Measurements from ENCODE around the gene DAPK1.

The DAPK1 gene

DNA sequence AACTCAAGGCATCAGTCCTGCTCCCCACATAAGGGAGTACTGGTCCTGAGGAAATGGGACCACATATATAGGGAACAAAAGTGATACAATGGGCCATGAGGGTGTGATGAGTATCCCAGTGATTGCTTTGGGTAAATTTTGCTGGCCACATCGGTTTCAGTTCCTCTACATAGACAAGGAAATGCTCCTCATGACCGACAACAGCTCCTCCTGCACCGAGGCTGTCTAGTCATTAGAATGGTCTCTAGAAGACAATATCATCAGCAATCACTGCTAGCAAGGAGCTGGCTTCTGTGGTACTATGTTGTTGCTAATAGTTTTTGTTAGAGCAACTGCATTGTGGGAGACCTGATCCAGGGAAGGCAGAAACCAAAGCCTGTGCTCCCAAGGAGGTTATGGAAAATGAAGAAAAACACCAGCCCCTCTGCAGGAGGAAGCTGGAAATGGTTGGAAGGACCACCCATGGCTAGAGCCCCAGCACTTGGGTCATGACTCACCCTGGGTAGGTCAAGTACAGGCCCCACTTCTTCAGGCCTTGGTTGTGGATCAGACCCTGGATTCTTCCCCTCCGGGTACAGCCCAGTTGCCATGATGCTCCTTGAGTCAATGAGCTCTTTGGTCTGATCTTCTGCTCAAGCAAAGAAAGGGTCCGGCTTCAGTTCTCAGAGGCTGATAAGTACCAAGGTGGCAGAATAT lies 224.9 kb downstream of the DAPK1 start:
- no peak overlapping the region for H2BK12ac ChIP-seq (ENCODE audit: low read length in 2 of 2)
- 94% methylated on average over 3 of the region's 5 CpGs for WGBS

DNA sequence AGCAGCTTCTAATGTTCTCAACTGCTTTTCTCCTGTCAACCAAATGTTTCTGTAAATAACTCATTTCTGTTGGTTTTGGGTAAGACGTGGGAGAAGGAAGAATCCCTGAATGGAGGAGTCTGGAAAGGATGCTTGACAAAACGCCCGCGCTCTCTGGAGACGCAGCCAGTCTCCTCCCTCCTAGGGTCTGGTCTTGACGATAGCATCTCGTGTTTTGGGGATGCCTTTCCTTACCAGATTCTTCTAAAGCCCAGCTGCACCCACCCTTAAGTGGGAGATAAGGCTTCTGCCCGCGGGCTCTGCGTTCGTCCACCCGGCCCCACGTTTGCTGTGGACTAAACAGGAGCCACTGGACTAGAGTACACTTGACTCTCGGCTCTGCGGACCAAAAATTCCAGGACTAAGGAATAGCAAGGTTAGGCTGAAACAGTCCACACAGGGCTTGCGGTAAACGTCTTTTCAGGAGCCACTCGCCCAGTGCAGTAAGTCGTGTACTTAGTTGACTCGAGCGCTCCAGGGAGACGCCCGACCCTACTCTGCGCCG lies 227.8 kb downstream of the DAPK1 start:
- peak overlapping the region; percentile 93 for H2AFZ ChIP-seq (ENCODE audit: low read depth, low read length)
- H3K18ac ChIP-seq (ENCODE audit: low read depth in 1 of 2, low read length in 2 of 2): peak overlapping the region; percentile 71 to 73
- H3K4me2 ChIP-seq (ENCODE audit: low read length, poor library complexity, severe bottlenecking): peak overlapping the region; percentile 80
- no peak overlapping the region for H2BK120ac ChIP-seq (ENCODE audit: low read depth, low read length)
- no peak overlapping the region for H2AK5ac ChIP-seq (ENCODE audit: low read length, severe bottlenecking)
- 2% methylated on average over 25 of the region's 25 CpGs for WGBS
- no peaks in the 10 kb centered on the region for H3K27me3 ChIP-seq (ENCODE audit: control insufficient read depth in 1 of 2, insufficient read depth in 1 of 2, low read length in 2 of 2)
- peaks cover 21% of the 10 kb centered on the region for H3K79me1 ChIP-seq (replicated peaks; ENCODE audit: low read length, poor library complexity, severe bottlenecking)
- peaks cover 13% of the 10 kb centered on the region for H3K4me1 ChIP-seq (ENCODE audit: control insufficient read depth, insufficient read depth, low read depth, low read length)
- peak overlapping the region; percentile 5 for H2BK15ac ChIP-seq (ENCODE audit: low read depth, poor library complexity, severe bottlenecking)
- peak overlapping the region; percentile 98 for H4K8ac ChIP-seq (ENCODE audit: low read length)
- H3K9ac ChIP-seq (ENCODE audit: low read length): peak overlapping the region; percentile 98
- peaks cover 10 to 35% of the 10 kb centered on the region in 2 experiments for H3K36me3 ChIP-seq (ENCODE audit: control insufficient read depth in 1 of 2, insufficient read depth in 2 of 2, low read depth in 1 of 2, low read length in 2 of 2)
- no peak overlapping the region for H2BK5ac ChIP-seq (ENCODE audit: low read depth, low read length, poor library complexity, severe bottlenecking)
- H3K14ac ChIP-seq (ENCODE audit: low read length in 2 of 2): peak overlapping the region in 1 of 2 experiments; percentile 35
- peak overlapping the region; percentile 42 to 76 for H2BK12ac ChIP-seq (ENCODE audit: low read length in 2 of 2)
- peak overlapping the region; percentile 64 for H4K91ac ChIP-seq (ENCODE audit: low read length)
- H3K9me3 ChIP-seq (ENCODE audit: control insufficient read depth, low read length): no peaks in the 10 kb centered on the region
- no peak for DNase-seq
- peak overlapping the region; percentile 13 to 60 for H3K4ac ChIP-seq (ENCODE audit: low read depth in 1 of 2, low read length in 2 of 2)
- H3K27ac ChIP-seq (ENCODE audit: low read length, poor library complexity, severe bottlenecking): peak overlapping the region; percentile 56
- peak overlapping the region; percentile 85 to 93 for H3K4me3 ChIP-seq (ENCODE audit: insufficient read depth in 1 of 2, low read depth in 1 of 2, low read length in 2 of 2)
- H3K23ac ChIP-seq (ENCODE audit: low read length in 2 of 2): no peak overlapping the region

More for the DNA sequence above, 224.9 kb downstream of the DAPK1 start:
- no peak overlapping the region for H2BK120ac ChIP-seq (ENCODE audit: low read depth, low read length)
- no peak overlapping the region for H2AK5ac ChIP-seq (ENCODE audit: low read length, severe bottlenecking)
- no peak overlapping the region for H3K4me3 ChIP-seq (ENCODE audit: insufficient read depth in 1 of 2, low read depth in 1 of 2, low read length in 2 of 2)
- no peak overlapping the region for H3K4ac ChIP-seq (ENCODE audit: low read depth in 1 of 2, low read length in 2 of 2)
- no peak for DNase-seq
- peaks cover 4% of the 10 kb centered on the region for H3K79me1 ChIP-seq (replicated peaks; ENCODE audit: low read length, poor library complexity, severe bottlenecking)
- H3K4me2 ChIP-seq (ENCODE audit: low read length, poor library complexity, severe bottlenecking): no peak overlapping the region
- peaks cover 12% of the 10 kb centered on the region for H3K4me1 ChIP-seq (ENCODE audit: control insufficient read depth, insufficient read depth, low read depth, low read length)
- H3K9ac ChIP-seq (ENCODE audit: low read length): no peak overlapping the region
- H3K27ac ChIP-seq (ENCODE audit: low read length, poor library complexity, severe bottlenecking): no peak overlapping the region
- H3K14ac ChIP-seq (ENCODE audit: low read length in 2 of 2): no peak overlapping the region
- peak overlapping the region; percentile 16 for H2BK15ac ChIP-seq (ENCODE audit: low read depth, poor library complexity, severe bottlenecking)
- no peak overlapping the region for H2BK5ac ChIP-seq (ENCODE audit: low read depth, low read length, poor library complexity, severe bottlenecking)
- H3K18ac ChIP-seq (ENCODE audit: low read depth in 1 of 2, low read length in 2 of 2): no peak overlapping the region
- no peak overlapping the region for H4K91ac ChIP-seq (ENCODE audit: low read length)
- no peak overlapping the region for H4K8ac ChIP-seq (ENCODE audit: low read length)
- H3K36me3 ChIP-seq (ENCODE audit: control insufficient read depth in 1 of 2, insufficient read depth in 2 of 2, low read depth in 1 of 2, low read length in 2 of 2): peaks cover 5 to 7% of the 10 kb centered on the region in 2 experiments
- no peaks in the 10 kb centered on the region for H3K27me3 ChIP-seq (ENCODE audit: control insufficient read depth in 1 of 2, insufficient read depth in 1 of 2, low read length in 2 of 2)
- H3K9me3 ChIP-seq (ENCODE audit: control insufficient read depth, low read length): no peaks in the 10 kb centered on the region
- no peak overlapping the region for H2AFZ ChIP-seq (ENCODE audit: low read depth, low read length)
- H3K23ac ChIP-seq (ENCODE audit: low read length in 2 of 2): no peak overlapping the region

DNA sequence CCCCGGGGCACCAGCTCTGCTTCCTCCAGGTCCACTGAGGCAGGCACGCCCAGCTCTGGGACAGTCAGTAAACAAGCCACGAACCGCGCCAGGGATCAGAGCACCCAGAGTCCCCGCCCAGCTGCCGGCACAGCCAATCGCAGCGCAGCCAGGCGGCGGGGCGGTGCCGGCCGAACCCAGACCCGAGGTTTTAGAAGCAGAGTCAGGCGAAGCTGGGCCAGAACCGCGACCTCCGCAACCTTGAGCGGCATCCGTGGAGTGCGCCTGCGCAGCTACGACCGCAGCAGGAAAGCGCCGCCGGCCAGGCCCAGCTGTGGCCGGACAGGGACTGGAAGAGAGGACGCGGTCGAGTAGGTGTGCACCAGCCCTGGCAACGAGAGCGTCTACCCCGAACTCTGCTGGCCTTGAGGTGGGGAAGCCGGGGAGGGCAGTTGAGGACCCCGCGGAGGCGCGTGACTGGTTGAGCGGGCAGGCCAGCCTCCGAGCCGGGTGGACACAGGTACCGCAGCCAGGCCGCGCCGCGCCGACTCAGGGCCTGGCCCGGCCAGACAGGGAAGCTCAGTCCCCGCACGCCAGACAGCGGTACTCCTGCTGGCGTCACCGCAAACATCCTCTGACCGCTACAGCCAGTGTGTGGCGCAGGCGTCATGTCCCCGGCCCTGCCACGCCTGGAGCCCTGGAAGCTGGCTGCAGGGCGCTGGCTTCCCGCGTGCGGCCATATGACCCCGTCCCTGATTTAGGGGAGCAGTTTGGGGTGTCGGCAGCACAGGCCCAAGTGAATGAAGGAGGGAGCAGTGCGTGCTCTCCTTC lies 228.4 kb downstream of the DAPK1 start, which contains the start of gene CTSL:
Gene CTSL, plus strand, starts transcription at position 220 of the 810 bp plus-strand sequence. CDS start 1,485 bp downstream, outside the sequence.
- Histone ChIP-seq H3K27ac (ENCODE audit: low read length, poor library complexity, severe bottlenecking) (peak within 1 kb of the TSS; percentile 88), H3K14ac (ENCODE audit: low read length in 2 of 2) (peak within 1 kb of the TSS; percentile 80 to 98), H3K79me1 (replicated peaks; ENCODE audit: low read length, poor library complexity, severe bottlenecking) (peaks cover 24% of the 10 kb centered on the region), H4K8ac (ENCODE audit: low read length) (peak within 1 kb of the TSS; percentile 98), H4K91ac (ENCODE audit: low read length) (peak within 1 kb of the TSS; percentile 99), H3K36me3 (ENCODE audit: control insufficient read depth in 1 of 2, insufficient read depth in 2 of 2, low read depth in 1 of 2, low read length in 2 of 2) (peaks cover 13 to 42% of the 10 kb centered on the region in 2 experiments), H2BK5ac (ENCODE audit: low read depth, low read length, poor library complexity, severe bottlenecking) (peak within 1 kb of the TSS; percentile 87), H2AFZ (ENCODE audit: low read depth, low read length) (peak within 1 kb of the TSS; percentile 93), H3K23ac (ENCODE audit: low read length in 2 of 2) (peak within 1 kb of the TSS; percentile 75 to 85), H2AK5ac (ENCODE audit: low read length, severe bottlenecking) (peak within 1 kb of the TSS; percentile 54), H3K4me1 (ENCODE audit: control insufficient read depth, insufficient read depth, low read depth, low read length) (peaks cover 13% of the 10 kb centered on the region), H3K9me3 (ENCODE audit: control insufficient read depth, low read length) (no peaks in the 10 kb centered on the region), H3K18ac (ENCODE audit: low read depth in 1 of 2, low read length in 2 of 2) (peak within 1 kb of the TSS; percentile 96 to 99), H2BK15ac (ENCODE audit: low read depth, poor library complexity, severe bottlenecking) (peak within 1 kb of the TSS; percentile 77), H3K27me3 (ENCODE audit: control insufficient read depth in 1 of 2, insufficient read depth in 1 of 2, low read length in 2 of 2) (no peaks in the 10 kb centered on the region), H2BK120ac (ENCODE audit: low read depth, low read length) (peak within 1 kb of the TSS; percentile 83), H3K4me3 (ENCODE audit: insufficient read depth in 1 of 2, low read depth in 1 of 2, low read length in 2 of 2) (peak within 1 kb of the TSS; percentile 85 to 93), H3K4me2 (ENCODE audit: low read length, poor library complexity, severe bottlenecking) (peak within 1 kb of the TSS; percentile 80), H3K9ac (ENCODE audit: low read length) (peak within 1 kb of the TSS; percentile 98), H3K4ac (ENCODE audit: low read depth in 1 of 2, low read length in 2 of 2) (peak within 1 kb of the TSS; percentile 96 to 99), H2BK12ac (ENCODE audit: low read length in 2 of 2) (peak within 1 kb of the TSS; percentile 90 to 96)
- 1% methylated on average over 67 of the region's 67 CpGs for WGBS
- DNase-seq: peak; percentile 91

Data from mesenchymal stem cell (in vitro differentiated cells and primary cell).